H7 (cell line): Measurements from ENCODE around the gene FMN1. TPM values are rescaled to one million over a fixed set of nuclear protein-coding genes. Genes with fewer than 3 reads are reported as not detected.

Experiments used
- DNase-seq: peaks from one replicate; pipeline ENCODE4 v3.0.0; 2012
- H3K27me3 ChIP-seq: 2 replicates; pipeline ENCODE4 v1.6.0; 2011; ENCODE audit warnings: mild to moderate bottlenecking, low read length; ENCODE audit not compliant: control insufficient read depth, insufficient read depth
- H3K36me3 ChIP-seq: replicated peaks from 2 replicates; pipeline ENCODE4 v1.5.1; 2011; ENCODE audit warnings: low read length; ENCODE audit not compliant: control insufficient read depth, insufficient read depth
- H3K4me3 ChIP-seq: 2 replicates; pipeline ENCODE4 v1.5.1; 2011; ENCODE audit warnings: low read depth, mild to moderate bottlenecking, control low read depth, low read length, moderate library complexity; ENCODE audit not compliant: insufficient read depth
- total RNA-seq: library from RNA; depleted of rRNA; stranded (reverse); fragments of >200 nt; shearing (Covaris generic); gene quantifications from 2 replicates; pipeline ENCODE4 v1.2.3, GENCODE V29; 2014; rRNA removed

Gene FMN1
- 1.7 and 5.2 TPM in 2 replicates for total RNA-seq

DNA sequence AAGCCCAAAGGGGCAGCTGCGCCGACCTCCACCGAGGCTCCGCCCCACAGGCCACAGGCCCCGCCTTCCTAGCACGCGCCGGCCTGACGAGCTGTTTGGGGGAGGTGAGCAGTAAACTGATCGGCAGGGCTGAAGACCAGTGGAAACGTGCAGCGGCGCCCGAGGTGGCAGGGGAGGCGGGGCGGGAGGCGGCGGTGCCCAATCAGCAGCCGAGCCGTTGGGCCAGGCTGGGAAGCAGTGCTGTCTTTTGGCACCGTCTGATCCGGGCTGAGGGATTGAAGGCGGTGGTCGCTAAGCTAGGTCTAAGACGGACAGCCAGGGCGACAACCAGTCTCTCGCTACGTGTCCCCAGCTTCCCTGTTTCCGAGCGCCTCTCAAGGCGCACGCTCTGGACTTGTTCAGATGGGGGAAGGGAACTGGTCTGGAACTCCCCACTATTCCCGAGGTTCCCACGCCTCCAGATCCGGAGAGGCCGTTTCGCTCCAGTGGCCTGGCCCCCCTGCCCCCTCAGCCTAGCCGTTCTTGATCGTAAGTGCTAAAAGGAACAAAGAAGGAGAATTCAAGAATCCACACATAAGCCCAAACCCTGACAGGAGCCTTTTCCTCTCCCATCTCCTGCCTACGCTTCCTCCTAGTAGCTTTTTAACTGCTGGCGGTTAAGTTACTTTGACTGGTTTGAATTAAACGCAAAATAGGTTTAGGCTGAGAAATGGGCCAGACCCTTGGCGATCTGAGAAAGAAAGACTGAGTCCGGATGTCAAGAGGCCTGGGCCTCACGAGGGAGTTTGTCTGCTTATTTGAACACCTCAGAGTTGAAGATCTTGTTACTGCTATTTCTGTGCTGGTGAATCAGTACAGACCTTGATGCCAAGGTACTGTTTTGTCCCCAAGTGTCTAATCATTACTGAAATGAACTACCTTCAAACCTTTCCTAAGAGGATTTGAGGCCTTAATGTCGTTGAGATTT is at the start of gene FMN1:
FMN1 (minus strand) TSS at position 11 of the 967 bp plus-strand sequence. CDS start 39,800 bp downstream, outside the sequence.
- Histone ChIP-seq H3K4me3 (peak within 1 kb of the TSS; percentile 63), H3K27me3 (no peaks in the 10 kb centered on the region), H3K36me3 (no peaks in the 10 kb centered on the region)
- DNase-seq = peak; percentile 96

GRCh38 chr15:33243869-33244268 is 49.4 kb upstream of the FMN1 start:
- no peak for DNase-seq
- Histone ChIP-seq H3K27me3 (no peaks in the 10 kb centered on the region), H3K36me3 (no peaks in the 10 kb centered on the region), H3K4me3 (no peak overlapping the region)

DNA sequence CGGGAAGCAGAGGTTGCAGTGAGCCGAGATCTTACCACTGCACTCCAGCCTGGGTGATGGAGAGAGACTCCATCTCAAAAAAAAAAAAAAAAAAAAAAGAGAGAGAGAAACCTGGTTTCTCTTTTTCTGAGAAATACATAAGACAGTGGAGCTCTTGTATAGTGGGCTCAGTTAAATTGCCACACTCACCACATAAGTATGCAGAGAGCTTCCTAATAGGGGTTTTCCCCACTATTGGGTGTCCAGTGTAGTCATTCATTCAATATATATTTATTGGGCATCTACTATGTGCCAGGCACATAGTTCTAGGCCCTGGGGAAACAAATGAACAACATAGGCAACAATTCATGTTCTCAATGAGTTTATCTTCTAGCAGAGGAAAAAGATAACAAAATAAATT is 48.9 kb upstream of the FMN1 start:
- H3K36me3 ChIP-seq = no peaks in the 10 kb centered on the region
- H3K4me3 ChIP-seq = no peak overlapping the region
- no peak for DNase-seq
- H3K27me3 ChIP-seq = no peaks in the 10 kb centered on the region

- Histone ChIP-seq H3K4me3 (no peak overlapping the region), H3K27me3 (no peaks in the 10 kb centered on the region), H3K36me3 (no peaks in the 10 kb centered on the region)
- DNase-seq = no peak
Observed at GRCh38 chr15:33242669-33243191, 48.2 kb upstream of the FMN1 start.

DNA sequence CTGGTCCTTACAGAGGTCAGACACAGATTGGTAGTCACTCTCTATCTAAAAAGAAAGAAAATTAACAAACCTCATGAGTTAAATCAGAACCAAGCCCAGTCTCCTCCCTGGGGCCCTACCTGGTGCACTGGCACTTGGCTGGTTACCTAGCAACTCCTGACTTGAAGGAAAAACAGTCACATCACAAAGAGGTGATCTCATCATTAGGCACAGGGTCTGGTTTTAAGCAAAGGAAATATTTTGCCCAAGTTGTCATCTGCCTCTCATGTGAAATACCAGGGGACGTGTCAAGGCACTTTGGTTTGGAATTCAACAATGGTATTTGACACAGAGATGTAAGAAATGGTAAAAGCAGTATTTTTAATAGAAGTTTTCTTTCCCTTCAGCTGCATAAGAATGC is 47.7 kb upstream of the FMN1 start:
- DNase-seq = peak; percentile 41
- H3K4me3 ChIP-seq = no peak overlapping the region
- no peaks in the 10 kb centered on the region for H3K36me3 ChIP-seq
- no peaks in the 10 kb centered on the region for H3K27me3 ChIP-seq

- no peak for DNase-seq
- H3K4me3 ChIP-seq = no peak overlapping the region
- no peaks in the 10 kb centered on the region for H3K36me3 ChIP-seq
- no peaks in the 10 kb centered on the region for H3K27me3 ChIP-seq
Observed at GRCh38 chr15:33236841-33237509, 42.5 kb upstream of the FMN1 start.

GRCh38 chr15:33234020-33234461 is 39.5 kb upstream of the FMN1 start:
- Histone ChIP-seq H3K36me3 (no peaks in the 10 kb centered on the region), H3K4me3 (no peak overlapping the region), H3K27me3 (no peaks in the 10 kb centered on the region)
- no peak for DNase-seq

- H3K36me3 ChIP-seq = no peaks in the 10 kb centered on the region
- H3K27me3 ChIP-seq = no peaks in the 10 kb centered on the region
- DNase-seq = peak; percentile 26
- no peak overlapping the region for H3K4me3 ChIP-seq
Observed at GRCh38 chr15:33226559-33227181, 32.2 kb upstream of the FMN1 start.

DNA sequence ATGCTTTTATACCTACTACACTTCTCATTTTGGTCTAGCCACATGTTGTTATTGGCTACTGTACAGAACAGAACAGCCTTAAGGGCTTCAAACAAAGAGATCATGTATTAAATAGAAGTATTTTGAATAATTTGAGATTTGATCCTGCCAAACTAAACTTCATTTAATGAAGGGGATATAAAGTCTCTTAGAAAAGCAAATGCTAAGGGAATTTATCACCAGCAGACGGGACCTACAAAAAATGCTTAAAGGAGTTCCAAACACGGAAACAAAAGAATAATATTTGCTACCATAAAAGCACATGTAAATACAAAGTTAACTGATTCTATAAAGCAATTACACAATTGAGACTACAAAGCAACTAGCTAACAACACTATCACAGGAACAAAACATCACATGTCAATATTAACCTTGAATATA is 23.6 kb upstream of the FMN1 start:
- Histone ChIP-seq H3K4me3 (no peak overlapping the region), H3K27me3 (no peaks in the 10 kb centered on the region), H3K36me3 (no peaks in the 10 kb centered on the region)
- DNase-seq = no peak

DNA sequence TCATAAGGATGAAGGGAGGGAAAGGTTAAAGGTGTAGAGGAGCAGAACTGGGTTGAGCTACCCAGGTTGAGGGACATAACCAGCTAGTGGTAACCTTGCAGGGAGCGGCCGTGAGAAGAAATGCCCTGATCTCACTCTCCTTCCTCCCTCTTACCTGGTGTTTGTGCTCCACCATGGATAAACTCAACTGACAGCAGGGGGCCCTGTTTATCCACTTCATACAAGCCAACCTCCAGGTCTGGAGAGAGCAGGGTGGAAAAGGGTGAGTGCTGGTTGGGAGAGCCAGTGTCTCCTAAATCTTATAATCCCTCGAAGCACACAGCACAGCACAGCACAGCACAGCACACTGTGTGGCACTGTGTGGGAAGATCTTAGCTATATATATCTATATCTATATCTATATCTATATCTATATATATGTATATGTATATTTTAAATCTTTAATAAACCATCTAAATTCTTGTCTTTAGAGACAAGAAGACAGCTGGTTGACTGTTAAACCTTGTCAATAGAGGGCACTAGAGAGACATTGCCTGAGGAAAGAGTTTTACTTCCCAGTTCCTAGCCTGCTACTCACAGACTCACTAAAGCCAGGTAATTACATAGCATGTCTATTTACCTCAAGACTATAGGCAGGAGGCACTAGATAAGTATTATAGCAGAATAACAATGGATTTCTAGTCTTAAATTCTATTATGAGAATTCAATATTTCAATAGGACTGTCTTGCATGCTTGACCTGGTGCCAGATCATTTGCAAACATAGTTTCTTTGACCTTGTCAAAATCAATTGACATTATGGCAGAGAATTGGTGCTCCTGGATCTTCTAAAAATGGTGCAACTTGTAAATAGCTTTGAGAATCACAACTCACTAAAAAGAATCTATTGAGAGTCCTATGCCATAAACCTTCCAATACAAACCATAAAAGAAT is 21.7 kb upstream of the FMN1 start:
- no peak for DNase-seq
- H3K4me3 ChIP-seq = no peak overlapping the region

DNA sequence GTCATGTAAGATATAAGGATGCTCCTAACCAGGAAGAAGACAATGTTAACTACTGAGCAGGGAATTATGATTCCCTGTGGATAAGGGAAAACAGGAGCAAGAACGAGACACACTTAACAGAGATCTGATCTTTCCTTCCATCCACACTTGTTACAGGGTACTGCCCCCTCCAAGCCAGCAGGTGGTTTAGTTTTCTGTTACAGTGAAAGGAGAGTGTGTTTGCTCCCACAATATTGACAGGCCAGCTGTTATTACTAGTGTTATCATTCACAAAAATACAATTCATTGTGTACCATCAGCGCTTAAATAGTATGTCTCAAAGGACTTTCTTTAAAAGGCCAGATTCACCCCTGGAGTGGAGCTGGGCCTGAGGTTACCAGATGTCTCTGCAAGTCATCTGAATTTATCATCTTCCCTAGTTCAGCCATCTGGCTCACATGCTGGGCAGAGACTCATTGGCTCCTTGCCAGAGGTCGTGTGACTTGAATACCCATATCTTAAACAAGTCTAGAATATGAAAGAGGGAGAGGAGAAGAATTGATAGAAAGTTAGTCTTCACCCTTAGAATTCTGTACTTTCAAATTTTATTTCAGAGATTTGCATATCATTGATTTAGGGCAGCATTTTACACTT is 16.8 kb upstream of the FMN1 start:
- Histone ChIP-seq H3K27me3 (no peaks in the 10 kb centered on the region), H3K4me3 (no peak overlapping the region), H3K36me3 (no peaks in the 10 kb centered on the region)
- DNase-seq = no peak

More for the DNA sequence above, 21.7 kb upstream of the FMN1 start:
- no peaks in the 10 kb centered on the region for H3K36me3 ChIP-seq
- no peaks in the 10 kb centered on the region for H3K27me3 ChIP-seq

- DNase-seq = no peak
- no peak overlapping the region for H3K4me3 ChIP-seq
- H3K36me3 ChIP-seq = no peaks in the 10 kb centered on the region
Observed at GRCh38 chr15:33209575-33210481, 15.3 kb upstream of the FMN1 start.

More at GRCh38 chr15:33209575-33210481, 15.3 kb upstream of the FMN1 start:
- H3K27me3 ChIP-seq = no peaks in the 10 kb centered on the region
